ENCODE data around the gene KIF26A.

Gene KIF26A

DNA sequence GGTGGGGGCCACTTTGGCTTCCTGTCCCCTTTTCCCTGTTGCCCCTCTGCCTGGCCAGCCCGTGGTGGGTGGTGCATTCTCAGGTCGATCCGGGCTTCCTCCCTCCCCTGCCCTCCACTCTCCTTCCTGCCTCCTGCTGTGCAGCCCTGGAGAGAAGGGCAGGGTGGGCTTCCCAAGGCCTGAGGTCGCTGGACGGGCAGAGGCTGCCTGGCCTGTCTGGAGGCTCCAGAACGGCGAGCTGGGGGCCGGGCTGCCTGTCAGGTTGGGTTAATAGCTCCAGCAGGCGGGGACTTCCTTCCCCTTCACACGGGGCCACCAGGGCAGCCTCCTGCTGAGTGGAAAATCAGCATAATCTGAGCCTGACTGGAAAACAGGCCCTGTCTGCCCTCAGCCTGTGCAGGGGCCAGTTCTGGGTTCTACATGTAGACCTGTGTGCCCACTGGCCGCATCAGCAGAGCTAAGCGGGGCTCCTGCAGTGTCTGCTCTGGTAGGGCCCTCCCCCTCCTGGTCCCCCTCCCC, 11.3 kb downstream of the KIF26A start:
- Histone ChIP-seq H3K27ac (ENCODE audit: insufficient read depth in 1 of 2, low read depth in 1 of 2, low read length in 2 of 2, poor library complexity in 1 of 2, severe bottlenecking in 2 of 2) (no peak overlapping the region), H3K27me3 (replicated peaks in 2 of 5; ENCODE audit: control insufficient read depth in 4 of 5, insufficient read depth in 5 of 5, low read length in 4 of 5) (no peaks in the 10 kb centered on the region), H3K4me1 (ENCODE audit: control extremely low read depth in 1 of 4, control insufficient read depth in 4 of 4, insufficient read depth in 4 of 4, low read length in 3 of 4) (peaks cover 0 to 14% (median 8%) of the 10 kb centered on the region in 4 experiments), H3K36me3 (ENCODE audit: control insufficient read depth in 4 of 4, insufficient read depth in 4 of 4, low read length in 3 of 4) (no peaks in the 10 kb centered on the region), H3K4me3 (ENCODE audit: control insufficient read depth in 1 of 7, extremely low read depth in 1 of 7, insufficient read depth in 4 of 7, low read depth in 2 of 7, low read length in 6 of 7) (peak overlapping the region in 1 of 7 experiments; percentile 33), H3K9me3 (ENCODE audit: control extremely low read depth in 1 of 5, control insufficient read depth in 4 of 5, insufficient read depth in 2 of 5, low read depth in 1 of 5, low read length in 4 of 5) (no peaks in the 10 kb centered on the region)
- peak in 2 of 3 donors; percentile 55 to 56 for DNase-seq
- 0% methylated on average over 6 of the region's 12 CpGs for WGBS (ENCODE audit: insufficient coverage)
- CTCF ChIA-PET, result interaction anchor here (1.1 kb wide), 1 partner anchor 10 kb away, joined by 3 read pairs; no protein-coding TSS in a partner anchor
- POLR2A ChIA-PET, result no interaction called here

- WGBS (ENCODE audit: insufficient coverage), result 51% methylated on average over 14 of the region's 19 CpGs
- Histone ChIP-seq H3K27ac (ENCODE audit: insufficient read depth in 1 of 2, low read depth in 1 of 2, low read length in 2 of 2, poor library complexity in 1 of 2, severe bottlenecking in 2 of 2) (no peak overlapping the region), H3K4me3 (ENCODE audit: control insufficient read depth in 1 of 7, extremely low read depth in 1 of 7, insufficient read depth in 4 of 7, low read depth in 2 of 7, low read length in 6 of 7) (peak overlapping the region in 2 of 7 experiments; percentile 1 to 28), H3K36me3 (ENCODE audit: control insufficient read depth in 4 of 4, insufficient read depth in 4 of 4, low read length in 3 of 4) (no peaks in the 10 kb centered on the region), H3K9me3 (ENCODE audit: control extremely low read depth in 1 of 5, control insufficient read depth in 4 of 5, insufficient read depth in 2 of 5, low read depth in 1 of 5, low read length in 4 of 5) (no peaks in the 10 kb centered on the region), H3K27me3 (replicated peaks in 2 of 5; ENCODE audit: control insufficient read depth in 4 of 5, insufficient read depth in 5 of 5, low read length in 4 of 5) (no peaks in the 10 kb centered on the region), H3K4me1 (ENCODE audit: control extremely low read depth in 1 of 4, control insufficient read depth in 4 of 4, insufficient read depth in 4 of 4, low read length in 3 of 4) (peaks cover 0 to 14% (median 8%) of the 10 kb centered on the region in 4 experiments)
- DNase-seq, result peak; percentile 48 to 70 (median 67)
- POLR2A ChIA-PET, result no interaction called here
- CTCF ChIA-PET, result interaction anchor here (1.1 kb wide), 1 partner anchor 11 kb away, joined by 3 read pairs; no protein-coding TSS in a partner anchor
Measured at GRCh38 chr14:104150136-104151025, 12.0 kb downstream of the KIF26A start.

DNA sequence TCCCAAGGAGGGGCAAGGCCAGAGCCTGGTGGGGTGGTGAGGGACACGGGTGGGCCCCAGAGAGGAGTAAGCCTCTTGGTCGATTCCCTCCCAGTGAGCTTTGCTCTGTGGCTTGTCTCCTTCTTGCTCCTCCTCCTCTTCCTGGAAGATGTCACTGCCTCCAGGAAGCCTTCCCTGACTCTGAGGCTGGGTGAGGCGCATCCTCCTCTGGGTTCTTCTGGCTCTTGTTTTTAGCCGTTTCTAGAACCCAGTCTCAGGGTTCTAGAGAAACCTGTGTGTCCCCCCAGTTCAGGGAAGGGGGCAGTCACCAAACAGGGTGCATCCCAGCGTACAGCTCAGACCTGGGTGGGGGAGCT, 12.6 kb downstream of the KIF26A start:
- Histone ChIP-seq H3K9me3 (ENCODE audit: control extremely low read depth in 1 of 5, control insufficient read depth in 4 of 5, insufficient read depth in 2 of 5, low read depth in 1 of 5, low read length in 4 of 5) (no peaks in the 10 kb centered on the region), H3K4me3 (ENCODE audit: control insufficient read depth in 1 of 7, extremely low read depth in 1 of 7, insufficient read depth in 4 of 7, low read depth in 2 of 7, low read length in 6 of 7) (no peak overlapping the region)

GRCh38 chr14:104151566-104152245, 13.3 kb downstream of the KIF26A start:
- Histone ChIP-seq H3K9me3 (ENCODE audit: control extremely low read depth in 1 of 5, control insufficient read depth in 4 of 5, insufficient read depth in 2 of 5, low read depth in 1 of 5, low read length in 4 of 5) (no peaks in the 10 kb centered on the region), H3K27ac (ENCODE audit: insufficient read depth in 1 of 2, low read depth in 1 of 2, low read length in 2 of 2, poor library complexity in 1 of 2, severe bottlenecking in 2 of 2) (no peak overlapping the region), H3K4me1 (ENCODE audit: control extremely low read depth in 1 of 4, control insufficient read depth in 4 of 4, insufficient read depth in 4 of 4, low read length in 3 of 4) (peaks cover 0 to 14% (median 10%) of the 10 kb centered on the region in 4 experiments), H3K36me3 (ENCODE audit: control insufficient read depth in 4 of 4, insufficient read depth in 4 of 4, low read length in 3 of 4) (no peaks in the 10 kb centered on the region), H3K4me3 (ENCODE audit: control insufficient read depth in 1 of 7, extremely low read depth in 1 of 7, insufficient read depth in 4 of 7, low read depth in 2 of 7, low read length in 6 of 7) (no peak overlapping the region), H3K27me3 (replicated peaks in 2 of 5; ENCODE audit: control insufficient read depth in 4 of 5, insufficient read depth in 5 of 5, low read length in 4 of 5) (no peaks in the 10 kb centered on the region)
- CTCF ChIA-PET, result interaction anchor here (1.1 to 1.6 kb wide), 2 partner anchors 12 to 58 kb away, joined by 4 read pairs; no protein-coding TSS in a partner anchor
- no peak for DNase-seq
- 97% methylated on average over 31 of the region's 34 CpGs for WGBS (ENCODE audit: insufficient coverage)
- POLR2A ChIA-PET, result no interaction called here

More for the DNA sequence above, 12.6 kb downstream of the KIF26A start:
- no peak overlapping the region for H3K27ac ChIP-seq (ENCODE audit: insufficient read depth in 1 of 2, low read depth in 1 of 2, low read length in 2 of 2, poor library complexity in 1 of 2, severe bottlenecking in 2 of 2)
- H3K4me1 ChIP-seq (ENCODE audit: control extremely low read depth in 1 of 4, control insufficient read depth in 4 of 4, insufficient read depth in 4 of 4, low read length in 3 of 4), result peaks cover 0 to 14% (median 10%) of the 10 kb centered on the region in 4 experiments
- no peaks in the 10 kb centered on the region for H3K36me3 ChIP-seq (ENCODE audit: control insufficient read depth in 4 of 4, insufficient read depth in 4 of 4, low read length in 3 of 4)
- WGBS (ENCODE audit: insufficient coverage), result 97% methylated on average over 5 of the region's 5 CpGs
- CTCF ChIA-PET, result interaction anchor here (1.1 kb wide), 1 partner anchor 12 kb away, joined by 3 read pairs; no protein-coding TSS in a partner anchor
- H3K27me3 ChIP-seq (replicated peaks in 2 of 5; ENCODE audit: control insufficient read depth in 4 of 5, insufficient read depth in 5 of 5, low read length in 4 of 5), result no peaks in the 10 kb centered on the region
- POLR2A ChIA-PET, result no interaction called here
- DNase-seq, result no peak

GRCh38 chr14:104152246-104152575, 13.8 kb downstream of the KIF26A start:
- CTCF ChIA-PET, result interaction anchor here (1.1 to 1.6 kb wide), 2 partner anchors 13 to 58 kb away, joined by 4 read pairs; no protein-coding TSS in a partner anchor
- 96% methylated on average over 14 of the region's 14 CpGs for WGBS (ENCODE audit: insufficient coverage)
- no peak for DNase-seq

GRCh38 chr14:104152686-104153393, 14.5 kb downstream of the KIF26A start:
- H3K36me3 ChIP-seq (ENCODE audit: control insufficient read depth in 4 of 4, insufficient read depth in 4 of 4, low read length in 3 of 4), result no peaks in the 10 kb centered on the region
- no peaks in the 10 kb centered on the region for H3K27me3 ChIP-seq (replicated peaks in 2 of 5; ENCODE audit: control insufficient read depth in 4 of 5, insufficient read depth in 5 of 5, low read length in 4 of 5)
- no peak for DNase-seq
- WGBS (ENCODE audit: insufficient coverage), result 96% methylated on average over 20 of the region's 21 CpGs
- CTCF ChIA-PET, result interaction anchor here (1.1 to 1.6 kb wide), 2 partner anchors 13 to 59 kb away, joined by 4 read pairs; no protein-coding TSS in a partner anchor
- no peaks in the 10 kb centered on the region for H3K9me3 ChIP-seq (ENCODE audit: control extremely low read depth in 1 of 5, control insufficient read depth in 4 of 5, insufficient read depth in 2 of 5, low read depth in 1 of 5, low read length in 4 of 5)
- H3K4me3 ChIP-seq (ENCODE audit: control insufficient read depth in 1 of 7, extremely low read depth in 1 of 7, insufficient read depth in 4 of 7, low read depth in 2 of 7, low read length in 6 of 7), result no peak overlapping the region
- no peak overlapping the region for H3K27ac ChIP-seq (ENCODE audit: insufficient read depth in 1 of 2, low read depth in 1 of 2, low read length in 2 of 2, poor library complexity in 1 of 2, severe bottlenecking in 2 of 2)
- POLR2A ChIA-PET, result no interaction called here
- peaks cover 0 to 14% (median 10%) of the 10 kb centered on the region in 4 experiments for H3K4me1 ChIP-seq (ENCODE audit: control extremely low read depth in 1 of 4, control insufficient read depth in 4 of 4, insufficient read depth in 4 of 4, low read length in 3 of 4)

More at GRCh38 chr14:104152246-104152575, 13.8 kb downstream of the KIF26A start:
- Histone ChIP-seq H3K36me3 (ENCODE audit: control insufficient read depth in 4 of 4, insufficient read depth in 4 of 4, low read length in 3 of 4) (no peaks in the 10 kb centered on the region), H3K4me1 (ENCODE audit: control extremely low read depth in 1 of 4, control insufficient read depth in 4 of 4, insufficient read depth in 4 of 4, low read length in 3 of 4) (peaks cover 0 to 14% (median 10%) of the 10 kb centered on the region in 4 experiments), H3K27ac (ENCODE audit: insufficient read depth in 1 of 2, low read depth in 1 of 2, low read length in 2 of 2, poor library complexity in 1 of 2, severe bottlenecking in 2 of 2) (no peak overlapping the region), H3K4me3 (ENCODE audit: control insufficient read depth in 1 of 7, extremely low read depth in 1 of 7, insufficient read depth in 4 of 7, low read depth in 2 of 7, low read length in 6 of 7) (no peak overlapping the region), H3K9me3 (ENCODE audit: control extremely low read depth in 1 of 5, control insufficient read depth in 4 of 5, insufficient read depth in 2 of 5, low read depth in 1 of 5, low read length in 4 of 5) (no peaks in the 10 kb centered on the region), H3K27me3 (replicated peaks in 2 of 5; ENCODE audit: control insufficient read depth in 4 of 5, insufficient read depth in 5 of 5, low read length in 4 of 5) (no peaks in the 10 kb centered on the region)
- POLR2A ChIA-PET, result no interaction called here
